K562 (cell line): Measurements from ENCODE around the gene MEIOB.

Source experiments
- RBFOX2 ChIP-seq: fragments of 200-400 bp; formaldehyde crosslinking; IDR thresholded peaks from 2 replicates; pipeline ENCODE4 v1.6.1; 2017; ENCODE audit warnings: low read depth, mild to moderate bottlenecking, low read length, moderate library complexity
- TF ChIP-seq, protein P1 (sequence below), 2 experiments: fragments of 450-650 bp; conservative IDR thresholded peaks; 2 replicates each; pipeline ENCODE4 v1.6.1; 2017; ENCODE audit warnings: mild to moderate bottlenecking in 2 of 2, moderate library complexity in 2 of 2

GRCh38 chr16:1786242-1787055, 85.5 kb downstream of the MEIOB start:
- TF ChIP-seq, protein P1, sequence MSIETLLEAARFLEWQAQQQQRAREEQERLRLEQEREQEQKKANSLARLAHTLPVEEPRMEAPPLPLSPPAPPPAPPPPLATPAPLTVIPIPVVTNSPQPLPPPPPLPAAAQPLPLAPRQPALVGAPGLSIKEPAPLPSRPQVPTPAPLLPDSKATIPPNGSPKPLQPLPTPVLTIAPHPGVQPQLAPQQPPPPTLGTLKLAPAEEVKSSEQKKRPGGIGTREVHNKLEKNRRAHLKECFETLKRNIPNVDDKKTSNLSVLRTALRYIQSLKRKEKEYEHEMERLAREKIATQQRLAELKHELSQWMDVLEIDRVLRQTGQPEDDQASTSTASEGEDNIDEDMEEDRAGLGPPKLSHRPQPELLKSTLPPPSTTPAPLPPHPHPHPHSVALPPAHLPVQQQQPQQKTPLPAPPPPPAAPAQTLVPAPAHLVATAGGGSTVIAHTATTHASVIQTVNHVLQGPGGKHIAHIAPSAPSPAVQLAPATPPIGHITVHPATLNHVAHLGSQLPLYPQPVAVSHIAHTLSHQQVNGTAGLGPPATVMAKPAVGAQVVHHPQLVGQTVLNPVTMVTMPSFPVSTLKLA (conservative IDR thresholded peaks at IDR 0.05), result no peak
- TF ChIP-seq RBFOX2, result no peak; the same call in 1 of the 2 replicates
